Cardiac muscle cell (in vitro differentiated cells and primary cell): ENCODE measurements around the gene NCAPD2. TPM values are rescaled to one million over a fixed set of nuclear protein-coding genes. Genes with fewer than 3 reads are reported as not detected.
"Not testable (repeated sequence)": the region's sequence is repeated elsewhere in the genome, so short reads cannot be mapped to it uniquely, and the experiment has no call there.

ENCODE experiments used
- DNase-seq, 2 donors: peaks; one replicate each; pipeline versions ENCODE4 v3.0.0 to v3.0.0-alpha.2; 2010 to 2017; ENCODE audit warnings: low read depth in 1 of 2, low spot score in 1 of 2
- H3K27ac ChIP-seq: fragments of 200-600 bp; sonication (generic); 2 replicates; pipeline ENCODE4 v1.5.1; 2016
- H3K27me3 ChIP-seq: fragments of 200-600 bp; sonication (generic); 2 replicates; pipeline ENCODE4 v1.6.0; 2016; ENCODE audit warnings: control low read depth
- H3K36me3 ChIP-seq: fragments of 200-600 bp; sonication (generic); 2 replicates; pipeline ENCODE4 v1.5.1; 2016; ENCODE audit warnings: control low read depth
- H3K4me1 ChIP-seq: fragments of 200-600 bp; sonication (generic); 2 replicates; pipeline ENCODE4 v1.8.1; 2017; ENCODE audit warnings: low read depth, mild to moderate bottlenecking, mixed run types
- H3K4me3 ChIP-seq: fragments of 200-600 bp; sonication (generic); 2 replicates; pipeline ENCODE4 v1.5.1; 2016; ENCODE audit warnings: mild to moderate bottlenecking
- H3K9me3 ChIP-seq: fragments of 200-600 bp; sonication (generic); 2 replicates; pipeline ENCODE4 v1.5.1; 2017; ENCODE audit warnings: low read depth, mild to moderate bottlenecking, control low read depth
- polyA plus RNA-seq: library from polyadenylated mRNA; unstranded; fragments of >200 nt; fragmentation: Nextera tagmentation; extraction: Ambion mirVana; gene quantifications from 2 replicates; pipeline ENCODE4 v1.2.1, GENCODE V29; 2016
- total RNA-seq: library from RNA; depleted of rRNA; stranded (reverse); fragments of >200 nt; gene quantifications from 2 replicates; pipeline ENCODE4 v1.2.3, GENCODE V29; 2016
- TF ChIP-seq, protein P1 (sequence below): IDR thresholded peaks from 2 replicates; pipeline ENCODE4 v1.5.1; 2012; ENCODE audit warnings: low read depth, mild to moderate bottlenecking, low read length

NCAPD2 gene
- total and polyA plus RNA-seq, 2 experiments from 2014 or later: 20.2 to 134 TPM

DNA sequence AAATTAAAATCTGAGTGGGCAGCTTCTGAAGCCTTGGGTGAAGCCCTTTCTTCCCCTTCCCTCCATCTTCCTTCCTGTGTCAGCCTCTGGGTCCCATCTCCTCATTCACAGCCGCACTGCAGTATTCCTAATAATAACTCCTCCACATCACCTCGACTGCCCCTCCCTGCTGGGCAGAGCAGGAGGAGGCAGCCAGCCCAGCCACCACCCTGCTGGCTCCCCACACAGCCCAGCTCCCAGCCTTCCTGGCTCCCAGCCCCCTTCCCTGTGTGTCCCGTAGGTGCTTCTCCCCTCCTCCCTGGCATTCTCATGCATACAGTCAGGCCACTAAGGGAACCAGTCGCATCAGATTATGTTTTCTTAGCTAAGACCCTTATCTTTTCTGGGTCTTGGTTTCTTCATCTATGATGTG is 58.2 kb downstream of the NCAPD2 start:
- TF ChIP-seq, protein P1, sequence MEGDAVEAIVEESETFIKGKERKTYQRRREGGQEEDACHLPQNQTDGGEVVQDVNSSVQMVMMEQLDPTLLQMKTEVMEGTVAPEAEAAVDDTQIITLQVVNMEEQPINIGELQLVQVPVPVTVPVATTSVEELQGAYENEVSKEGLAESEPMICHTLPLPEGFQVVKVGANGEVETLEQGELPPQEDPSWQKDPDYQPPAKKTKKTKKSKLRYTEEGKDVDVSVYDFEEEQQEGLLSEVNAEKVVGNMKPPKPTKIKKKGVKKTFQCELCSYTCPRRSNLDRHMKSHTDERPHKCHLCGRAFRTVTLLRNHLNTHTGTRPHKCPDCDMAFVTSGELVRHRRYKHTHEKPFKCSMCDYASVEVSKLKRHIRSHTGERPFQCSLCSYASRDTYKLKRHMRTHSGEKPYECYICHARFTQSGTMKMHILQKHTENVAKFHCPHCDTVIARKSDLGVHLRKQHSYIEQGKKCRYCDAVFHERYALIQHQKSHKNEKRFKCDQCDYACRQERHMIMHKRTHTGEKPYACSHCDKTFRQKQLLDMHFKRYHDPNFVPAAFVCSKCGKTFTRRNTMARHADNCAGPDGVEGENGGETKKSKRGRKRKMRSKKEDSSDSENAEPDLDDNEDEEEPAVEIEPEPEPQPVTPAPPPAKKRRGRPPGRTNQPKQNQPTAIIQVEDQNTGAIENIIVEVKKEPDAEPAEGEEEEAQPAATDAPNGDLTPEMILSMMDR: no peak
- H3K27ac ChIP-seq: peak overlapping the region; percentile 87
- H3K4me1 ChIP-seq: peaks cover 34% of the 10 kb centered on the region
- no peak overlapping the region for H3K4me3 ChIP-seq
- H3K27me3 ChIP-seq: no peaks in the 10 kb centered on the region
- no peaks in the 10 kb centered on the region for H3K9me3 ChIP-seq
- H3K36me3 ChIP-seq: peaks cover 10% of the 10 kb centered on the region
- peak in 1 of 2 donors; percentile 59 for DNase-seq

DNA sequence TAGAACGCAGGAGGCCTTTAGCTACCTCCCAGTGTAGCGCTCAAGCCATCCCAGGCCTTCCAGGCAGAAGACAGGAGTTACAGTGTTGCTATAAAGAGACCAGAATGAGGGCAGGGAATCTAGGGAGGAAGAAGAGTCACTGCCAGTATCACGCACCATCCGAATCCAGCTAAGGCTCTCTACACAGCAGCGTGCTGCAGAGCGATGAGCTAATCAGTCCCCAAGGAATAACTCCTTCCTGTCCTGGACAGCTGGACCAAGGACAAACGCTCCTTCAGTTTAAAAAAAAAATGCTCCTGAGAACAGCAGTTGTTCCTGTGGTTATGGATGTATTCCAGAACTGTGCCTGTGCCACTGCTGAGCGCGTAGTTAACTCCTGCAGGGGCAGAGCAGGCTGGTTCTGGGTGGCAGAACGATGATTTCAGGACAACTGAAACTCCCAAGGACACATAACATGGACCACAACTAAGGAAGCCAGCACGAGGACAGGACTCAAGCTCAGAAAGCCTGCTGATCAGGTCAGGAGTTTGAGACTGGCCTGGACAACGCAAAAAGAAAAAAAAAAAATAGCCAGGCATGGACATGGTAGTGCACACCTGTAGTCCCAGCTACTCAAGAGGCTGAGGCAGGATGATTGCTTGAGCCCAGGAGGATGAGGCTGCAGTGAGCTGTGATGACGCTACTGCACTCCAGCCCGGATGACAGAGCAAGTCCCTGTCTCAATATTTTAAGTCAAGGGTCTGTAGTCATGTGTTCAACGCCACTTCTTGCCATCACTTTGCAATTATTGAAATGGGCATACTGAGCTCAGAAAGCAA is 59.4 kb downstream of the NCAPD2 start:
- Histone ChIP-seq H3K27me3 (no peaks in the 10 kb centered on the region), H3K4me1 (peaks cover 34% of the 10 kb centered on the region), H3K9me3 (no peaks in the 10 kb centered on the region), H3K4me3 (no peak overlapping the region), H3K36me3 (peaks cover 4% of the 10 kb centered on the region), H3K27ac (peak overlapping the region; percentile 87)
- peak in 1 of 2 donors; percentile 80 for DNase-seq
- TF ChIP-seq, protein P1: no peak

DNA sequence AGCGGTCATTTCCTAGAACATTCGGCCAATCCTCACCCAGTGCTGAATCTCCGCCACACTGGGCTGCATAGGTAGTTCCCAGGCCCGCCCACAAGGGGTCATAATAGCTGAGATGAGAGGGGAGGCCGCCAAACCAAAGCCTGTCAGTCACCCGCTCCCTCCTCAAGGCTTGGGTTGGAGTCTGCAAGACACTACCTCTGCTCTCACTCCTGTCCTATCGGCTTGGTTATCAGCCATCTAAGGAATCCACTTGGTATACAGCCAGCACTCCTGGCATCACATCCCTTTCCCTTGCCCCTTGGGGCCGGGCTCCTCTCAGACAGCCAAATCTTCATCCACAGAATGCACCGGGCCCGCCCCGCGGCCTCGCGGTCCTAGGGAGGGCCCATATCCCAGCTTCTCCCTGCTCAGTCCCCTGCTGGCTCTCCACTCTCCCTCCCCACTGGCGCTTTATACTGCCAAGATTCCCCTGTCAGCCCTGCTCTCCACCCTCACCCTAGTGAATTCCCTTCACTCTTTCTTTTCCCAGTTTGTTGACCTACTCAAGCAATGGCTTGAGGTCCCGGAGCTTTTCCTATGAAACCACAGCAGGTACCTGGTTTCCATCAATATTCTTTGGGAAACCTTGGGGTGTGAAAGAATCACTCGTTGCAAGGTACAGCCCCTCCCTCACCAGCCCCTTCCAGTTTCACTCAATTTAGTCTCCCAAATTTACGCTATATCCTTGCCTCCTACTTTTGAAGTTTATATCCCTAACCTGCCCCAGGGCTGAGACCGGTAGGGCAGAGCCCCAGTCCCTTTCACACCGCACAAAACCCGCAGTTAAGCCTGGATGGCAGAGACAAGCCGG is 60.5 kb downstream of the NCAPD2 start:
- no peaks in the 10 kb centered on the region for H3K9me3 ChIP-seq
- TF ChIP-seq, protein P1: peak; percentile 66
- peak overlapping the region; percentile 62 for H3K4me3 ChIP-seq
- H3K27me3 ChIP-seq: no peaks in the 10 kb centered on the region
- peak overlapping the region; percentile 24 for H3K27ac ChIP-seq
- peak; percentile 83 to 90 for DNase-seq
- H3K4me1 ChIP-seq: peaks cover 34% of the 10 kb centered on the region
- peaks cover 3% of the 10 kb centered on the region for H3K36me3 ChIP-seq

DNA sequence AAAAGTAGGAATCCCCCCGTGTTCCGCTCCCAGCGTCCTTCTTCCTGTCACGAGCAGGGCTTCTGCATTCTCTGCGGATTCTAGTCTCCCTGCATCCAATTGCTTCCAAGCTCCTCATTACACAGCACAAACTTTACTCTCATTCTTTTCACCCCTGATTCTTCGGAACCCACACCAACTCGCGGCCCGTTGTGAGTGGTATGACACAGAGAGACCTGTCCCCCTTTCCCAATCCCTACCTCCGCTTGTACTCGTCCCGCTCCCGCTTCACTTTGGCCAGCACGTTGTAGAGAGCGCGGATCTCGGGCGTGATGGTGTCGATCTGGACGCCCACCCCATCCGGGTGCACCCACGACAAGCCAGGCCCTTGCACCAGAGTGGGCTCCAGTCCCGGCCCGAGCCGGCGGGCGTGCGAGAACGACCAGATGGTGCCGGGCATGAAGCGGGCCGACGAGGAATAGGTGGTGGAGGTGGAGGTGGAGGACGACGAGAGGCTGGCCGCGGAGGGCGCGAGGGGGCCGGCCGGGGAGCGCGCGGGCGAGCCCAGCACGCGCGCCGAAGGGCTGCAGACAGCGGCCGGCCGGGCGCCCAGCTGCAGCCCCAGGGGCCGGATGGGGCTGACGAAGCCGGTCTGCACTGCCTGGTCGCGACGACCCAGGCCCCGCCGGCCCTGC is 61.3 kb downstream of the NCAPD2 start:
- peaks cover 9% of the 10 kb centered on the region for H3K36me3 ChIP-seq
- peaks cover 34% of the 10 kb centered on the region for H3K4me1 ChIP-seq
- peak overlapping the region; percentile 62 for H3K4me3 ChIP-seq
- H3K9me3 ChIP-seq: no peaks in the 10 kb centered on the region
- TF ChIP-seq, protein P1: no peak
- DNase-seq: no peak
- H3K27ac ChIP-seq: peak overlapping the region; percentile 50
- H3K27me3 ChIP-seq: no peaks in the 10 kb centered on the region

GRCh38 chr12:6556496-6556817 is 62.6 kb downstream of the NCAPD2 start:
- H3K27ac ChIP-seq, H3K4me3 ChIP-seq, H3K9me3 ChIP-seq, H3K27me3 ChIP-seq, DNase-seq: not testable (repeated sequence)
- peaks cover 32% of the 10 kb centered on the region for H3K4me1 ChIP-seq
- peaks cover 22% of the 10 kb centered on the region for H3K36me3 ChIP-seq
